ENCODE results near the gene NUP214.

Gene NUP214

DNA sequence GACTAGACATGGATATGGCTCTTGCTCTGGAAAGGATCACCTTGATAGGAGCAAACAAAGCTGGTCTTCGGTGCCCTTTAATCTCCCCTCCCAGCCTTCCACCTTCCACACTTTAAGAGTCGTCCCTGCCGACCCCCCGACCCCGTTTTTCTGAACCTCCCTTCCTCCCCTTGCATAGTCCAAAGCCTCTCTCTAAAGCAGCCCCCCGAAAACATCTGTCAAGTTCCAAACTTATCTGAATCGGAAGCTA lies 423 bp upstream of the NUP214 start:
- Histone ChIP-seq H3K27ac (replicated peaks) (peak overlapping the region; percentile 85), H3K27me3 (ENCODE audit: insufficient read depth, poor library complexity, severe bottlenecking) (no peaks in the 10 kb centered on the region), H3K4me3 (replicated peaks; ENCODE audit: insufficient read depth, low read length) (peak overlapping the region; percentile 98)
- no peak for DNase-seq (ENCODE audit: low read depth in 1 of 2, low spot score in 1 of 2)
- TF ChIP-seq GABPA (IDR thresholded peaks at IDR 0.05; ENCODE audit: low read depth) (no peak), POLR2AphosphoS5 (IDR thresholded peaks at IDR 0.05; ENCODE audit: low read depth) (no peak), REST (IDR thresholded peaks at IDR 0.05; ENCODE audit: insufficient replicate concordance, low read depth) (no peak), SPI1 (IDR thresholded peaks at IDR 0.05; ENCODE audit: borderline replicate concordance, low read depth) (no peak)
- TF ChIP-seq, protein P1, sequence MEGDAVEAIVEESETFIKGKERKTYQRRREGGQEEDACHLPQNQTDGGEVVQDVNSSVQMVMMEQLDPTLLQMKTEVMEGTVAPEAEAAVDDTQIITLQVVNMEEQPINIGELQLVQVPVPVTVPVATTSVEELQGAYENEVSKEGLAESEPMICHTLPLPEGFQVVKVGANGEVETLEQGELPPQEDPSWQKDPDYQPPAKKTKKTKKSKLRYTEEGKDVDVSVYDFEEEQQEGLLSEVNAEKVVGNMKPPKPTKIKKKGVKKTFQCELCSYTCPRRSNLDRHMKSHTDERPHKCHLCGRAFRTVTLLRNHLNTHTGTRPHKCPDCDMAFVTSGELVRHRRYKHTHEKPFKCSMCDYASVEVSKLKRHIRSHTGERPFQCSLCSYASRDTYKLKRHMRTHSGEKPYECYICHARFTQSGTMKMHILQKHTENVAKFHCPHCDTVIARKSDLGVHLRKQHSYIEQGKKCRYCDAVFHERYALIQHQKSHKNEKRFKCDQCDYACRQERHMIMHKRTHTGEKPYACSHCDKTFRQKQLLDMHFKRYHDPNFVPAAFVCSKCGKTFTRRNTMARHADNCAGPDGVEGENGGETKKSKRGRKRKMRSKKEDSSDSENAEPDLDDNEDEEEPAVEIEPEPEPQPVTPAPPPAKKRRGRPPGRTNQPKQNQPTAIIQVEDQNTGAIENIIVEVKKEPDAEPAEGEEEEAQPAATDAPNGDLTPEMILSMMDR (IDR thresholded peaks at IDR 0.05; ENCODE audit: insufficient read depth, low read length), result no peak

GRCh38 chr9:131126059-131126426 lies 657 bp downstream of the NUP214 start:
- no peak for DNase-seq (ENCODE audit: low read depth in 1 of 2, low spot score in 1 of 2)
- Histone ChIP-seq H3K27me3 (ENCODE audit: insufficient read depth, poor library complexity, severe bottlenecking) (no peaks in the 10 kb centered on the region), H3K4me3 (replicated peaks; ENCODE audit: insufficient read depth, low read length) (peak overlapping the region; percentile 98), H3K27ac (replicated peaks) (peak overlapping the region; percentile 85)
- TF ChIP-seq REST (IDR thresholded peaks at IDR 0.05; ENCODE audit: insufficient replicate concordance, low read depth), result no peak
- TF ChIP-seq, protein P1 (IDR thresholded peaks at IDR 0.05; ENCODE audit: insufficient read depth, low read length), result no peak
- no peak for TF ChIP-seq SPI1 (IDR thresholded peaks at IDR 0.05; ENCODE audit: borderline replicate concordance, low read depth)
- TF ChIP-seq GABPA (IDR thresholded peaks at IDR 0.05; ENCODE audit: low read depth), result no peak
- TF ChIP-seq POLR2AphosphoS5 (IDR thresholded peaks at IDR 0.05; ENCODE audit: low read depth), result no peak

DNA sequence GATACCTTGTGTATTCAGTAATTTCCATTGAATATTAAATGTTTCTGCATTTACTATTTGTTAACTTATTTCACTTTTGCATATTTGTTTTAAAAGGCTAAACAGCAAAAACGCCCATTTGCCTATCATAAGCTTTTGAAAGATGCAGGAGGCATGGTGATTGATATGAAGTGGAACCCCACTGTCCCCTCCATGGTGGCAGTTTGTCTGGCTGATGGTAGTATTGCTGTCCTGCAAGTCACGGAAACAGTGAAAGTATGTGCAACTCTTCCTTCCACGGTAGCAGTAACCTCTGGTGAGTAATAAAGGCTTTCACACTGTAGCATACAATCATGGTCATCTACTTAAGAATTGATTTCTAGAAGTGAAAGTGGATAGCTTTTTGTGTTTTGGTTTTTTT lies 3.8 kb downstream of the NUP214 start:
- no peak for DNase-seq (ENCODE audit: low read depth in 1 of 2, low spot score in 1 of 2)
- Histone ChIP-seq H3K4me3 (replicated peaks; ENCODE audit: insufficient read depth, low read length) (no peak overlapping the region), H3K27me3 (ENCODE audit: insufficient read depth, poor library complexity, severe bottlenecking) (no peaks in the 10 kb centered on the region), H3K27ac (replicated peaks) (no peak overlapping the region)
- no peak for TF ChIP-seq GABPA (IDR thresholded peaks at IDR 0.05; ENCODE audit: low read depth)
- TF ChIP-seq, protein P1 (IDR thresholded peaks at IDR 0.05; ENCODE audit: insufficient read depth, low read length), result no peak
- TF ChIP-seq REST (IDR thresholded peaks at IDR 0.05; ENCODE audit: insufficient replicate concordance, low read depth), result no peak
- no peak for TF ChIP-seq POLR2AphosphoS5 (IDR thresholded peaks at IDR 0.05; ENCODE audit: low read depth)
- TF ChIP-seq SPI1 (IDR thresholded peaks at IDR 0.05; ENCODE audit: borderline replicate concordance, low read depth), result no peak
